ENCODE results near the gene B3GALNT2.

Gene B3GALNT2

DNA sequence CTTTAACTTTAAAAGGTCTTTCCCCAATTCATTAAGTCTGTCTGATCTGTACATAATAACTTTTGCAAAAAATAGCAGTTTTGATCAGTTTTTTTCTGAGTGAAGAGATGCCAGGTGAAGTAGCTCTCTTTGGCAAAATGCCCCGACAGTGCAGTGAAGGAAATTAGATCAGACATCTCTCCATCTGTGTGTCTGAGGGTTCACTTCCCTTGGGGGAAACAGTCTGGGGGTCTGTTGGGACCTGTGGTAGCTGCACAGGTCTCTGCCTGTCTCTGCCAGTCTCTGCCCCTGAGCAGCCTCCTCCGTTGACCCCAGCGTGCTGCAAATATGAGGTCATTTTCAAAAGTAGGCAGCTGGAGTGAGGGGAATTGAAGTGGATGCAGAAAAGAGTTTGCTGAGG is 82.5 kb downstream of the B3GALNT2 start:
- no peaks in the 10 kb centered on the region for H3K9me3 Mint-ChIP-seq
- ATAC-seq (replicated peaks), result no peak
- H3K27ac Mint-ChIP-seq, result no peak overlapping the region

DNA sequence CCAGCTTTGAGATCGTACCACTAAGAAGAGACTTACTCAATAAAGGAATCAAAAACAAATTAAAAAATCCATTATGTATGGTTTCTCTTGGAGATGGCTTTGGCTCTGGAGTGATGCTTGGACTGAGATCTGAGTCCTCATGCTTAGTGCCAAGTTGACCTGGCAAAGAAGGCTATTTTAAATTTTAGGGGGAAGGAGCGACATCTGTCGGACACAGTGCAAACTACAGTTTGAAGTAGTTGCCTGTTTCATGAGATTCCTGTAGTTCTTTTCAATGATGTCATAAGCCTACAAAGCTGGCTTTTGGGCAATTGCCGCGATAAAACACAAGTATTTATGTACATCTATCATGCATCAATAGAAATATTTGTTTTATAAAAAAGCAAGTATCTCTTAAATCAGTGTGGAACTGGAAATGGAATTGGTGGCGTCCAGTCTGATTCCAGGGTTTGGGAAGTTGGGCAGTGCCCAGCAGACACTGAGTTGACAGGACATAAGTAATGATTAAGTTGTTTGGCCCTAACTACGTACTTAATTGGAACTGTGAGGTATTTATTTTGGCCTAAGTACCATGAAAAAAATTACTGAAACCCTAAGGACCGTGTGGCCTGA is 87.1 kb downstream of the B3GALNT2 start:
- Mint-ChIP-seq H3K27ac (no peak overlapping the region), H3K9me3 (no peaks in the 10 kb centered on the region)
- DNase-seq, result peak; percentile 47

More for the DNA sequence above, 82.5 kb downstream of the B3GALNT2 start:
- H3K4me3 Mint-ChIP-seq, result no peak overlapping the region
- peaks cover 12 to 22% of the 10 kb centered on the region in 2 donors for H3K4me1 Mint-ChIP-seq
- peaks cover 17 to 27% of the 10 kb centered on the region in 2 donors for H3K36me3 Mint-ChIP-seq
- DNase-seq, result no peak
- H3K27me3 Mint-ChIP-seq, result no peaks in the 10 kb centered on the region

DNA sequence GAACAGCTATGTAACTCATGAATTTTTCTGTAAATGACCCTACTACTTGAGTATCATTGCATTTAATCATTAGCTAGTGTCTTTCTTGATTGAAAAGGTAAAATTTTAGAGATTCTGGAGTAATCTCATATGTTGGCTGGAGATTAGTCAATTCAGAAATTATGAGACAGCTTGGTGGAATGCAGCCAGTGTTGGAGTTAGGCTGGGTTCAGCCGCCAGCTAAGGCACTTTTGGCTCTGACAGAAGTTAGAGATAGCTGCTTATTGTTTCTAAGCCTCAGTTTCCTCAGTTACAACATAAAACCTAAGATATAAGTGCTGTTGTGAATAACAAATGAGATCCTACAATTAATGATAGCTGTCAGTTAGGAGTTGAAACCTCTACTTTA is 87.6 kb downstream of the B3GALNT2 start:
- Mint-ChIP-seq H3K9me3 (no peaks in the 10 kb centered on the region), H3K36me3 (peaks cover 5 to 18% of the 10 kb centered on the region in 2 donors), H3K4me1 (peaks cover under 1 to 2% of the 10 kb centered on the region in 2 donors), H3K27me3 (no peaks in the 10 kb centered on the region), H3K4me3 (no peak overlapping the region), H3K27ac (no peak overlapping the region)
- DNase-seq (no peak), ATAC-seq (replicated peaks) (no peak)

More for the DNA sequence above, 87.1 kb downstream of the B3GALNT2 start:
- H3K27me3 Mint-ChIP-seq, result no peaks in the 10 kb centered on the region
- H3K36me3 Mint-ChIP-seq, result peaks cover 5 to 18% of the 10 kb centered on the region in 2 donors
- ATAC-seq (replicated peaks), result peak; percentile 38 to 58
- no peak overlapping the region for H3K4me3 Mint-ChIP-seq
- H3K4me1 Mint-ChIP-seq, result peaks cover 2 to 5% of the 10 kb centered on the region in 2 donors

DNA sequence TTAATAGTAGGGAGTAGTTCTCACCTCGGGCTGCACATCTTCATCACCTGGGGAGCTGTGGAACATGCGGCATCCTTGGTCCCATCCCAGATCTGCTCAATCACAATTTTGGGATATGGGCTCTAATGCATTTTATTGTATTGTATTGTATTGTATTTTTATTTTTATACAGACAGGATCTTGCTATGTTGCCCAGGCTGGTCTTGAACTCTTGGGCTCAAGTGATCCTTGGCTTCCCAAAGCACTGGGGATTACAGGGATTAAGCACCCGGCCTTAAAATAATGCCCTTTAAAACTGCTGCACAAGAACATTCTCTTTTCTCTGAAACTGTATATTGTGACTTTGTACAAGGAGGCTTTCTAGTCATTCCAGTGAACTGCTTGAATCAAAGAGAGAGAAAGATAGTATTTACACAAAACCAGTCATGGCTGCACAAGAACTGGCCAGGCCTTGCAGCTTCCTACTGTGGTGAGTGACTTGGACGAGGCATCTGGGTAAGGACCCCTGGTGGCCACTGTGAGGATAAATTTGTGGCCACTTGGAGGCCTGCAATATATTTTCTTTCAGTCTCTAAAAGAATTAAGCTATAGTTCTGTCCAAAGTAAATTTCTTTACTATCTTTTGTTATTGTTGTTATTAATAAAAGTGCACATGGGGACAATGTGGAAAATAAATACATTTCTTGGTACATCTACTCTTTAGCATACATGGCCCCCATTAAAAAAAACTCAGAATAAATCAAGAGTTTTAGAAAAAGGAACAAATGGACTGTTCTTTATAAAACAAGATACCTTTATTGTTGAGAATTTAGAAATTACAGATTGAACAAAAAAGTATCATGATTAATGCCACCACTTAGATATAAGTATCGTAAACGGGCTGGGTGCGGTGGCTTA is 89.0 kb downstream of the B3GALNT2 start:
- Mint-ChIP-seq H3K27me3 (no peaks in the 10 kb centered on the region), H3K9me3 (no peaks in the 10 kb centered on the region), H3K4me3 (no peak overlapping the region), H3K27ac (no peak overlapping the region), H3K36me3 (peaks cover 5 to 18% of the 10 kb centered on the region in 2 donors), H3K4me1 (peaks cover 0 to 3% of the 10 kb centered on the region in 2 donors)
- peak; percentile 26 for DNase-seq
- ATAC-seq (replicated peaks), result peak; percentile 86 to 92

DNA sequence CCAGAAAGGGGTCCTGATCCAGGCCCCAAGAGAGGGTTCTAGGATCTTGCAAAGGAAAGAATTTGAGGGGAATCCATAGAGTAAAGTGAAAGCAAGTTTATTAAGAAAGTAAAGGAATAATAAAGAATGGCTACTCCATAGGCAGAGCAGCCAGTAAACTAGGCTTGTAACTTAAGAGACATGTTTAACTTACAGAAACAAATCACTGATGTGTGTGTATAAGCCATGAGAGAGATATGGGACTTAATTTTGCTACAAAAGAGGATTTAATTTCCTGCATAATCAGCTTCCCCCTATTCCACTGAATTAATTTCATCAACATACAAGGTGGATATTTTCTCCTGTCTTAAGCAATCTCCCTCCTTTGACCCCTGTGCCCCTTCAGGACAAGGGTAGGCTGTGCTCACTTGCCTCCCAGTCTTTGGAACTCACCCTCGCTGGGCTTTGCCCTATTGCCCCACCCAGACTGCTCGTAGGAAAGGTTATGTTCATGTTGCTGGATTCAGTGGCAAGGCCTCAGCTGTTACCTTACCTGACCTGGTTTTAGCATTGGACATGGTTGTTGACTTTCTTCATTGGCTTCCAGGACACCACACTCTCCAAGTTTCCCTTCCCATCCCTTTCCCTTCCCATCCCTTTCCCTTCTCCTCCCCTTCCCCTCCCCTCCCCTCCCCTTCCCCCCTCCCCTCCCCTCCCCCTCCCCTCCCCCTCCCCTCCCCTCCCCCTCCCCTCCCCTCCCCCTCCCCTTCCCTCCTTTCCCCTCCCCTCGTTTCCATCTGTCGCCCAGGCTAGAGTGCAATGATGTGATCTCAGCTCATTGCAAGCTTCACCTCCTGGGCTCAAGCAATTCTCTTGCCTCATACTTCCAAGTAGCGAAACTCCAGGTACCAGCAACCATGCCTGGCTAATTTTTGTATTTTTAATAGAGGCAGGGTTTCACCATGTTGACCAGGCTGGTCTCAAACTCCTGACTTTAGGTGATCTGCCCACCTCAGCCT is 92.5 kb downstream of the B3GALNT2 start:
- H3K4me1 Mint-ChIP-seq, result peaks cover 0 to 3% of the 10 kb centered on the region in 2 donors
- DNase-seq (no peak), ATAC-seq (replicated peaks) (peak; percentile 36 to 39)
- no peaks in the 10 kb centered on the region for H3K27me3 Mint-ChIP-seq
- H3K4me3 Mint-ChIP-seq, result no peak overlapping the region
- H3K9me3 Mint-ChIP-seq, result no peaks in the 10 kb centered on the region
- no peak overlapping the region for H3K27ac Mint-ChIP-seq
- peaks cover 0 to 9% of the 10 kb centered on the region in 2 donors for H3K36me3 Mint-ChIP-seq

DNA sequence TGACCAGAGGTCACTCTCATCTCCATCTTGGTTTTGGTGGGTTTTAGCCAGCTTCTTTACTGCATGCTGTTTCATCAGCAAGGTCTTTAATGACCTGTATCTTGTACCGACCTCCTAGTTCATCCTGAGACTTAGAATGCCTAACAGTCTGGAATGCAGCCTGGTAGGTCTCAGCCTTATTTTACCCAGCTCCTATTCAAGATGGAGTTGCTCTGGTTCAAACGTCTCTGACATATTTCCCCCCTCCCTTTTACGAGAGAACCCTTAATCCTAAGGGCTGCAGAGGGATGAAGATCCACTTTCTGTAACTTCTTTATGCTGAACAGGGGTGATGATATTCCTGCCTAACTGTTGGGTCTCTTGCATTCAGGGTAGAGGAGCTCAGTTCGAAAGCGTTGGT is 93.8 kb downstream of the B3GALNT2 start:
- H3K4me3 Mint-ChIP-seq, result no peak overlapping the region

DNA sequence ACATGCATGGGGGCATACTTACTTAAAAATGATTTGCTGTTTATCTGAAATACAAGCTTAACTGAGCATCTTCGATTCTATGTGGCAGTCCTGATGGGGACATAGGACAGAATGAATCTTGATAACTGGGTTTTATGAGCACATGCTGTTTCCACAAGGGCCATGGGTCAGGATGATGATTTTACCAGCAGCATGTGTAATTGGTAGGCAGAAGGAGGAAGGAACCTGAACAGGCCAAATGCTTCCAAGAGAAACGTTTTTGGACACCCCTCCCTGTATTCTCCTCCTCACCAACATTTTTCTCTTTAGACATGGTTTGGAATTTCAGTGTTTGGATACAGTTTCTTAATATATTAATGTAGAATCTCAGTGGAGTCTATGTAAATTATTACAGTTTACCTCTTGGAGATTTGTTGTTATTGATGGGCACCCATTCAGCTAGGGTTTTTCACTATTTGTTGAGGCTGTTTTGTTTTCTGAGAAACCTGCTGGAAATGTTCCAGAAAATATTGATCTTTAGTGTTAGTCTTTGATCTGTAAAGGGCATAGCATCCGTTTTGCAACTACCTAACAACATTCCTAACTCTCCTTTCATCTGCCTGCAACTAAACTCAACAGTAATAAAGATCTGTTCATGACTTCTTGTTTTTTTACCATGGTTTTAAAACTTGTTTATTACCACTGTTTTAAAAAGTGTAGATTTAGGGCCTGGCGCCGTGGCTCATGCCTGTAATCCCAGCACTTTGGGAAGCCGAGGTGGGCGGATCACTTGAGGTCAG is 95.0 kb downstream of the B3GALNT2 start:
- ATAC-seq (replicated peaks) (no peak), DNase-seq (no peak)
- Mint-ChIP-seq H3K27ac (no peak overlapping the region), H3K4me1 (peaks cover 0 to 3% of the 10 kb centered on the region in 2 donors), H3K9me3 (no peaks in the 10 kb centered on the region), H3K36me3 (peaks cover under 1 to 2% of the 10 kb centered on the region in 2 donors), H3K4me3 (no peak overlapping the region), H3K27me3 (no peaks in the 10 kb centered on the region)

More for the DNA sequence above, 93.8 kb downstream of the B3GALNT2 start:
- Mint-ChIP-seq H3K9me3 (no peaks in the 10 kb centered on the region), H3K27me3 (no peaks in the 10 kb centered on the region), H3K4me1 (peaks cover 0 to 3% of the 10 kb centered on the region in 2 donors), H3K36me3 (peaks cover 0 to 9% of the 10 kb centered on the region in 2 donors), H3K27ac (no peak overlapping the region)
- DNase-seq (no peak), ATAC-seq (replicated peaks) (no peak)

DNA sequence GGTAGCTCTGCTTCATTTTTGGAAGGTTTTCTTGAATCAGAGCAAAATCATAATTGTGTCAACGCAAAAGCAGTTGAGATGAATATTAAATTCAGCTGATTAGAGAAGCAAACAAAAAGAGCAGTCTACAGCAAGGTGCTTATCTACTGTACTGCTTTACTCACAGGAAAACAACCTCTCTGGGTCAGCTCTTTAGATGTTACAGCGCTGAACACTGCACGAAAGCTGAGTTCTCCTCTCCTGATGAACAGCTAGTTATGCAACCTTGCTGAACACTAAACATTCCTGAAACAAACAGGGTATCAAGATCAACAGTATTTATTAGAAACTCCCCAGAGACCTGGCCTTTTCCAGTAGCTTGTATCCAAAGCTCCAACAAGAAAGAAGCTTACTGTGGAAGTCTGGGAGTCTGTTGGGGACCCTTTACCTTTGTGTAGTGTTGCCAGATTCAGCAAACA is 95.7 kb downstream of the B3GALNT2 start:
- Mint-ChIP-seq H3K27me3 (no peaks in the 10 kb centered on the region), H3K27ac (no peak overlapping the region), H3K9me3 (no peaks in the 10 kb centered on the region), H3K4me3 (no peak overlapping the region), H3K36me3 (peaks cover under 1 to 6% of the 10 kb centered on the region in 2 donors), H3K4me1 (peaks cover 0 to 3% of the 10 kb centered on the region in 2 donors)
- no peak for DNase-seq
- ATAC-seq (replicated peaks), result no peak

DNA sequence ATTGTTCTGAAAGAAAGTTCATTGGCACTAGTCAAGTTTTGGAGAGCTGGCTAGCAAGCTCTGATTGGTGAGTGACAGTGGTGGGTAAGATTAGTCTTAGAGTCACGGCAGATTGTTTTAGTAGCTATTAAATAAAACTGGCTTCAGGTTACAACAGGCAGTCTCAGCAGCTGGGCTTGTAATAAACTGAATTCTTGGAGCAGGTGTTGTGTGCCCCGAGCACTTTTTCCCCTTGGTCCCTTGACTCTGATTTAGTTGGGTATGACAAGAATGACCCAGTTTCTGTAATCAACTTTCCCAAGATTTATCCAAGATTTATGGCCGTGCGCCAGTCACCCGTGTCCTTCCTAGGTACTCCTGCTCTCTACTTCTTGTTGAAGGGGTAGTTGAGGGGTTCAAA is 96.8 kb downstream of the B3GALNT2 start:
- Mint-ChIP-seq H3K27me3 (no peaks in the 10 kb centered on the region), H3K9me3 (no peaks in the 10 kb centered on the region), H3K4me3 (no peak overlapping the region), H3K27ac (no peak overlapping the region), H3K4me1 (peaks cover 0 to 3% of the 10 kb centered on the region in 2 donors), H3K36me3 (peaks cover 3 to 9% of the 10 kb centered on the region in 2 donors)
- DNase-seq, result no peak
- no peak for ATAC-seq (replicated peaks)

DNA sequence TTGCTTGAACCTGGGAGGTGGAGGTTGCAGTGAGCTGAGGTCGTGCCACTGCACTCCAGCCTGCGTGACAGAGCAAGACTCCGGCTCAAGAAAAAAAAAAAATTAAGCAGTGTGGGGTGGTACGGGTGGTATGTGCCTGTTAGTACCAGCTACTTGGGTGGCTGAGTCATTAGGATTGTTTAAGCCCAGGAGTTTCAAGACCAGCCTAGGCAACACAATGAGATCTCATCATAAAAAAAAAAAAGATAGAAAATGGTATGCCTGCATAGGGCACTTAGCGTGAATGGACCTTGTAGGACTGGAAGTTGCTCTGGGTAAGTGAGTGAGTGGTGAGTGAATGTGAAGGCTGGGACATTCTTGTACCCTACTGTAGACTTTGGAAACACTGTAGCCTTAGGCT is 100.1 kb downstream of the B3GALNT2 start:
- Mint-ChIP-seq H3K4me1 (peaks cover 2 to 4% of the 10 kb centered on the region in 2 donors), H3K27me3 (no peaks in the 10 kb centered on the region), H3K9me3 (no peaks in the 10 kb centered on the region), H3K36me3 (peaks cover 11 to 17% of the 10 kb centered on the region in 2 donors), H3K4me3 (no peak overlapping the region), H3K27ac (peak overlapping the region; percentile 16)
- DNase-seq, result no peak
- no peak for ATAC-seq (replicated peaks)

DNA sequence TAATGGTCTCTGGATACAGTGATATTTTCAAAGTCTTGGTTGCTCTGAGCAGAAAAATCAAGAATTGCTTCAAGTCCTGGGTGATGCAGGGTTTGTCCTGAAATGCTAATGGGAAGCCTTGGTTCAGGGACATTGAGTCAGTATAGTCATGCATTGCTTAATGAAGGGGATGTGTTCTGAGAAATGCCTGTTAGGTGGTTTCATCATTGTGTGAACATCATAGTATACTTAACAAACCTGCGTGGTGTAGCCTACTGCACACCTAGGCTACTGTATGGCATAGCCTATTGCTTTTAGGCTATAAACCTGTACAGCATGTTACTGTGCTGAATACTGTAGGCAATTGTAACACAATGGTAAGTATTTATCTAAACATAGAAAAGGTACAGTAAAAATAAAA is 100.7 kb downstream of the B3GALNT2 start:
- Mint-ChIP-seq H3K4me3 (no peak overlapping the region), H3K27ac (no peak overlapping the region), H3K36me3 (peaks cover 11 to 17% of the 10 kb centered on the region in 2 donors), H3K4me1 (peaks cover 2 to 4% of the 10 kb centered on the region in 2 donors), H3K27me3 (no peaks in the 10 kb centered on the region), H3K9me3 (no peaks in the 10 kb centered on the region)
- ATAC-seq (replicated peaks) (no peak), DNase-seq (no peak)

DNA sequence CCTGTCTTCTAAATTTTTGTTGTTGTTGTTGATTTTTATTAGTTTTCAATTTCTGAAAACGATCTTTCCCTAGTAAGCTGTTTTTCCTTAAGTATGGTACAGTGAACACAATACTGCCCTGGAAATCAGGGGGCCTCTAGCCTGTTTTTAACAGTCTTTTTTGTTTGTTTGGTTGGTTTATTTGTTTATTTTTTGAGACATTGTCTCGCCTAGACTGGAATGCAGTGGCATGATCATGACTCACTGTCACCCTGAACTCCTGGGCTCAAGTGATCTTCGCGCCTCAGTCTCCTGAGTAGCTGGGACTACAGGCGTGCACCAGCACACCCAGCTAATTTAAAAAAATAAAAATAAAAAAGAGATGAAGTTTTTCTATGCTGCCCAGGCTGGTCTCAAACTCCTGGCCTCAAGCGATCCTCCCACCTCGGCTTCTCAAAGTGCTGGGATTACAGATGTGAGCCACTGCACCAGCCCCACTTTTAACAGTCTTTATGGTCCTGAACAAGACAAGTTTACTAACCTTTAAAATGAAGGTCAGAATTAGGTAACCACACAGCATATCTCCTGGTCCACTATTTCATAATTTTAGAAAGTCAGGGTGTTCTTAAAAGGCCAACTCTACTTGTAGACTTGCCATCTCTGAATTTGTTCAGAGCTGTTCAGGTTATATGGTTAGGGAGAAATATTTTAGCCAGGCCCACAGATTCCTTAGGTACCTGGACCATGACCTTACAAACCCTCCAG is 101.6 kb downstream of the B3GALNT2 start:
- Mint-ChIP-seq H3K27me3 (no peaks in the 10 kb centered on the region), H3K27ac (no peak overlapping the region), H3K36me3 (peaks cover 15 to 25% of the 10 kb centered on the region in 2 donors), H3K4me3 (no peak overlapping the region), H3K9me3 (no peaks in the 10 kb centered on the region), H3K4me1 (peaks cover 6 to 7% of the 10 kb centered on the region in 2 donors)
- ATAC-seq (replicated peaks) (no peak), DNase-seq (no peak)

DNA sequence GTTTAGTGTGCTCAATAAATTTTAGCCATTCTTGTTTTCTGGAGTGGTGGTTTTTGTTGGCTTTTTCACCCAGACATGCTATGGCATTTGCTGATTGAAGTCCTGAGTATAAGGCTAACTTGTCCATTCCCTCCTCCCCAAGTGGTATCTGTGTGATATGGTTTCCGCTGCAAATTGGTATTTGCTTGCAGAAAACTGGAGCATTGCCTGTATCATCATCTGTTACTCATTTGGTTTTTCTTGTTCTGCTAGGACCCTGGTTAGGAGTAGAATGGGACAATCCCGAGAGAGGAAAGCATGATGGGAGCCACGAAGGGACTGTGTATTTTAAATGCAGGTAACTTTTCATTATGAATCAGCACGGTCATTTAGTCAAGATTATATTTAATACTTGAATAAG is 103.0 kb downstream of the B3GALNT2 start:
- Mint-ChIP-seq H3K36me3 (peaks cover 19 to 28% of the 10 kb centered on the region in 2 donors), H3K27ac (no peak overlapping the region), H3K9me3 (no peaks in the 10 kb centered on the region), H3K4me1 (peaks cover 7 to 11% of the 10 kb centered on the region in 2 donors), H3K4me3 (no peak overlapping the region), H3K27me3 (no peaks in the 10 kb centered on the region)
- ATAC-seq (replicated peaks) (no peak), DNase-seq (no peak)
